Spleen (tissue), 11 donors: ENCODE data around the gene MYD88. TPM values are rescaled to one million over a fixed set of nuclear protein-coding genes. Genes with fewer than 3 reads are reported as not detected.

Experiments used
- DNase-seq: peaks from one replicate; pipeline ENCODE4 v3.0.0-alpha.2; 2020
- H3K27ac ChIP-seq, 8 donors: fragments of 200-600 bp; sonication (generic) in 7 of 8; 1 replicate in 4 of 8; 2 replicates in 4 of 8; pipeline versions ENCODE4 v1.5.0 to v1.8.0; 2016 to 2021; ENCODE audit warnings: inconsistent platforms in 4 of 8, mild to moderate bottlenecking in 4 of 8, moderate library complexity in 1 of 8
- H3K27me3 ChIP-seq, 7 donors: fragments of 200-600 bp; sonication (generic) in 6 of 7; replicated peaks in 1 of 7; 1 replicate in 4 of 7; 2 replicates in 3 of 7; pipeline versions ENCODE4 v1.5.0 to v1.8.0; 2016 to 2021; ENCODE audit warnings: inconsistent platforms in 3 of 7, mild to moderate bottlenecking in 1 of 7
- H3K36me3 ChIP-seq, 6 donors: fragments of 200-600 bp; sonication (generic) in 5 of 6; 1 replicate in 4 of 6; 2 replicates in 2 of 6; pipeline versions ENCODE4 v1.5.0 to v1.8.0; 2016 to 2021; ENCODE audit warnings: inconsistent platforms in 2 of 6
- H3K4me1 ChIP-seq, 6 donors: fragments of 200-600 bp; sonication (generic) in 5 of 6; 1 replicate in 3 of 6; 2 replicates in 3 of 6; pipeline versions ENCODE4 v1.5.0 to v1.8.0; 2016 to 2021; ENCODE audit warnings: inconsistent platforms in 3 of 6
- H3K4me3 ChIP-seq, 8 donors: fragments of 200-600 bp; sonication (generic) in 7 of 8; 1 replicate in 4 of 8; 2 replicates in 4 of 8; pipeline versions ENCODE4 v1.5.0 to v1.8.0; 2016 to 2021; ENCODE audit warnings: inconsistent platforms in 4 of 8, mild to moderate bottlenecking in 4 of 8, moderate library complexity in 2 of 8
- H3K9me3 ChIP-seq, 8 donors: fragments of 200-600 bp; sonication (generic) in 7 of 8; 1 replicate in 4 of 8; 2 replicates in 4 of 8; pipeline versions ENCODE4 v1.5.0 to v1.8.0; 2016 to 2021; ENCODE audit warnings: inconsistent platforms in 4 of 8
- CTCF ChIP-seq, 11 experiments: fragments of 200-600 bp in 7 of 11; fragments of 450-650 bp in 4 of 11; sonication (generic) in 4 of 11; IDR thresholded peaks in 8 of 11; conservative IDR thresholded peaks in 3 of 11; 1 replicate in 7 of 11; 2 replicates in 4 of 11; pipeline versions ENCODE4 v1.4.0 to v1.8.0; 2016 to 2021; ENCODE audit warnings: antibody characterized with exemption in 11 of 11, inconsistent platforms in 4 of 11, mild to moderate bottlenecking in 1 of 11
- POLR2A ChIP-seq, 3 donors: fragments of 450-650 bp; IDR thresholded peaks; one replicate each; pipeline ENCODE4 v1.5.1; 2017; ENCODE audit warnings: antibody characterized with exemption in 3 of 3, mild to moderate bottlenecking in 1 of 3
- POLR2AphosphoS5 ChIP-seq, 3 donors: sonication (generic); formaldehyde crosslinking; IDR thresholded peaks; one replicate each; pipeline ENCODE4 v1.5.1; 2017; ENCODE audit warnings: antibody characterized with exemption in 3 of 3
- WGBS, 5 donors: extraction: QIAGEN DNeasy Blood & Tissue Kit in 3 of 5; methylation state at CpG; one replicate each; pipeline versions ENCODE4 v1.1.5 to v1.1.7; 2013 to 2018; 5-methylcytosine and 5-hydroxymethylcytosine counted together
- intact Hi-C: fragments of 100-400 bp; cut with DNase I; formaldehyde crosslinking; loops from one replicate; pipeline ENCODE4 v1.15.0; 2023; ENCODE audit warnings: low total_unique reads
- polyA plus RNA-seq, 3 donors: library from polyadenylated mRNA; stranded (reverse); fragments of 200-250 nt; gene quantifications; one replicate each; pipeline ENCODE4 v1.2.1, GENCODE V29; 2013
- total RNA-seq, 7 donors: library from RNA; depleted of rRNA in 3 of 7; stranded (reverse); fragments of >200 nt in 3 of 7; fragmentation: NEBNext Ultra II Directional in 4 of 7; extraction: Animal tissue kit (Norgen Biotek cat#: 25700) in 4 of 7; gene quantifications; one replicate each; pipeline versions ENCODE4 v1.1.0 to v1.2.1, GENCODE V29; 2016 to 2021
- donor health status: healthy with polysubstance abuse.
- donor health status: DM: no; HTN: no; CAD: no; lungs with moderate emphysema.
- donor health status: DM: no; HTN: no; CAD: no.
- donor health status: Bipolar disorder and iron deficiency.
- donor health status: healthy.
- donor health status: DM: no; HTN: no; CAD: no.
- donor health status: DM: yes; HTN: yes; CAD: no.

The MYD88 gene
- total and polyA plus RNA-seq, 10 donors, result 38.8 to 146 (median 73.1) TPM

- no peak overlapping the region for H3K27ac ChIP-seq
- no peaks in the 10 kb centered on the region for H3K27me3 ChIP-seq
- peaks cover 0 to 100% (median 74%) of the 10 kb centered on the region in 6 donors for H3K36me3 ChIP-seq
- H3K4me1 ChIP-seq, result peaks cover 0 to 10% (median 0%) of the 10 kb centered on the region in 6 donors
- 88 to 97% (median 90%) methylated on average over 11 to 13 of the region's 13 CpGs for WGBS, 5 donors
- no peak overlapping the region for H3K4me3 ChIP-seq
- DNase-seq, result no peak
- intact Hi-C loops, result no loop called here
- TF ChIP-seq POLR2A (IDR thresholded peaks at IDR 0.05), result no peak
- TF ChIP-seq POLR2AphosphoS5 (IDR thresholded peaks at IDR 0.05), result peak in 1 of 3 donors; percentile 31
- no peak for TF ChIP-seq CTCF (IDR thresholded peaks at IDR 0.05 in 8 of 11, conservative IDR thresholded peaks at IDR 0.05 in 3 of 11)
- H3K9me3 ChIP-seq, result no peaks in the 10 kb centered on the region
These were observed 16.5 kb upstream of the MYD88 start for GRCh38 chr3:38121832-38122461.

GRCh38 chr3:38122712-38123290 is 15.7 kb upstream of the MYD88 start:
- H3K4me1 ChIP-seq, result peaks cover 0 to 8% (median 1%) of the 10 kb centered on the region in 6 donors
- intact Hi-C loops, result no loop called here
- H3K9me3 ChIP-seq, result no peaks in the 10 kb centered on the region
- no peak overlapping the region for H3K27ac ChIP-seq
- H3K4me3 ChIP-seq, result no peak overlapping the region
- H3K36me3 ChIP-seq, result peaks cover 0 to 100% (median 82%) of the 10 kb centered on the region in 6 donors
- no peak for TF ChIP-seq POLR2AphosphoS5 (IDR thresholded peaks at IDR 0.05)
- no peak for TF ChIP-seq POLR2A (IDR thresholded peaks at IDR 0.05)
- no peak for TF ChIP-seq CTCF (IDR thresholded peaks at IDR 0.05 in 8 of 11, conservative IDR thresholded peaks at IDR 0.05 in 3 of 11)
- 89 to 95% (median 93%) methylated on average over 9 of the region's 9 CpGs for WGBS, 5 donors
- no peak for DNase-seq
- H3K27me3 ChIP-seq, result no peaks in the 10 kb centered on the region

- DNase-seq, result no peak
- Histone ChIP-seq H3K27me3 (no peaks in the 10 kb centered on the region), H3K27ac (no peak overlapping the region), H3K4me3 (no peak overlapping the region), H3K36me3 (peaks cover 0 to 100% (median 99%) of the 10 kb centered on the region in 6 donors), H3K9me3 (no peaks in the 10 kb centered on the region), H3K4me1 (peaks cover 0 to 13% (median 6%) of the 10 kb centered on the region in 6 donors)
- 80 to 89% (median 87%) methylated on average over 7 of the region's 7 CpGs for WGBS, 5 donors
- intact Hi-C loops, result no loop called here
- TF ChIP-seq CTCF (IDR thresholded peaks at IDR 0.05 in 8 of 11, conservative IDR thresholded peaks at IDR 0.05 in 3 of 11) (no peak), POLR2A (IDR thresholded peaks at IDR 0.05) (no peak), POLR2AphosphoS5 (IDR thresholded peaks at IDR 0.05) (no peak)
These were observed 13.9 kb upstream of the MYD88 start for GRCh38 chr3:38124324-38125122.
